ENCODE data around the gene SLK. TPM values are rescaled to one million over a fixed set of nuclear protein-coding genes. Genes with fewer than 3 reads are reported as not detected.

SLK gene
- total RNA-seq, 1 donor from 2014 or later: 30.3 TPM

DNA sequence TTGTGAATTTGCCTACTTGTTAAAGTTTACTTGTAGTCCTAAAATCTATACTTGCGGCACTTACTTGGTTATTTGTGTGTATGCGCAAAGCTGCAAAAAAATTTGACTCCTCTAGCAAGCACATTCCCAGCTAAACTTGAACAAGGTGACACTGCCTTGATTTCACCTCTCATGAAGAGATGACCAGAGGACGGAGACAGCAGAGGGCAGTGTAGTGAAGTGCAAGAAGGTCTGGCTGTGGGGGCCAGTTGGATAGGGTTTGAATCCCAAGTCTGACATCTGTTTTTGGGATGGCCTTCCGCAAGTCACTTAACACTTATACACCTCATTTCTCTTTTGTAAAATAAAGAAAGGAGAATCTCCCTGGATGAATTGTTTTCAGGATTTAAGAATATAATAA, 15.7 kb downstream of the SLK start:
- Histone ChIP-seq H3K4me1 (ENCODE audit: control insufficient read depth in 3 of 3, insufficient read depth in 3 of 3, low read length in 3 of 3) (peaks cover 4 to 16% (median 5%) of the 10 kb centered on the region in 3 donors), H3K27ac (ENCODE audit: low read depth, low read length) (no peak overlapping the region), H3K4me3 (ENCODE audit: low read length in 3 of 3) (no peak overlapping the region), H3K9ac (ENCODE audit: low read depth in 1 of 3, low read length in 3 of 3) (no peak overlapping the region), H3K36me3 (ENCODE audit: control insufficient read depth in 3 of 3, insufficient read depth in 3 of 3, low read length in 3 of 3) (no peaks in the 10 kb centered on the region), H3K27me3 (ENCODE audit: control insufficient read depth in 3 of 3, insufficient read depth in 3 of 3, low read length in 3 of 3) (no peaks in the 10 kb centered on the region), H3K9me3 (ENCODE audit: control insufficient read depth in 3 of 3, low read length in 3 of 3) (no peaks in the 10 kb centered on the region)

DNA sequence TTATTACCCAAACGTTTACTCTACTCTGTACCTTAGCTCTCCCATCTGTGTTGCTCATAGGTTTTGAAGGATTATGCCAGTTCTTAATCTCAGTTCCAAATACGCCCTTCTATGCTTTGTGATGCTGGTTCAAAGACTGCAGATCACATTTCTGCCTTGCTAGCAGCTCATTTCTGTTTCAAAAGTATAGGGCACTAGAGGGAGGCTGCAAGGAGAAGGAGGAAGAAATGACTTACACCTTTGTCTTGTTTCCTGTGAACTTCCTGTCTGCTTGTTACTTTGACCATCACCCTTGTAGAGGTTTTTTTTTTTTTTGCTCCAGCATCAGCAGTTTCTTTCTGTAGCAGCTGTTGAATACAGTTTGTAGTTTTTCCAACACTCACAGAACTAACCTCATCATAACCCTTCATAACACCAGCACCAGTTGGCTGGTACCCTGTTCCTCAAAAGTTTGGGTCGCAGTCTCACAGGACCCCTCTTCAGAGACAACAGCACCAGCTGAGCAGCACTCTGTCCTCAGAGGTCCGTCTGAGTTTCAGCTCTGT, 16.5 kb downstream of the SLK start:
- H3K9ac ChIP-seq (ENCODE audit: low read depth in 1 of 3, low read length in 3 of 3): no peak overlapping the region
- H3K9me3 ChIP-seq (ENCODE audit: control insufficient read depth in 3 of 3, low read length in 3 of 3): no peaks in the 10 kb centered on the region
- H3K4me1 ChIP-seq (ENCODE audit: control insufficient read depth in 3 of 3, insufficient read depth in 3 of 3, low read length in 3 of 3): peaks cover 4 to 21% (median 5%) of the 10 kb centered on the region in 3 donors
- H3K36me3 ChIP-seq (ENCODE audit: control insufficient read depth in 3 of 3, insufficient read depth in 3 of 3, low read length in 3 of 3): no peaks in the 10 kb centered on the region
- no peaks in the 10 kb centered on the region for H3K27me3 ChIP-seq (ENCODE audit: control insufficient read depth in 3 of 3, insufficient read depth in 3 of 3, low read length in 3 of 3)
- no peak overlapping the region for H3K27ac ChIP-seq (ENCODE audit: low read depth, low read length)
- H3K4me3 ChIP-seq (ENCODE audit: low read length in 3 of 3): no peak overlapping the region

DNA sequence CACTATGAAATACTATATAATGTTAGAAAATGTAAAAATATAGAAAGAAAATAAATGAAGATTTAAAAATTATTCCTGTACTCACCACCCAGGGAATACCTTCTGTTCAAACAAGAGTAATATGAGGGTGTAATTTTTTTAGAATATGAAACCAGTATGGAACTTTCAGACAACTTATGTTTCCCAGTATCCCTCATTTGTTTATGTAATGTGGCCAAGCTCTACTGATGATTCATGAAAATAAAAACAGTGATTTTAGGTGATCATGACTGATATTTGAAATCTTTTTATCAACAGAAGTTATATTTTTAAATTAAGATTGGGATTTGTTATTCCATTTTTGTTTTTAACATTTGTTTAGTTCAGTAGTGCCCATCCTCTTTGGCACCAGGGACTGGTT, 18.8 kb downstream of the SLK start:
- Histone ChIP-seq H3K4me3 (ENCODE audit: low read length in 3 of 3) (no peak overlapping the region), H3K27ac (ENCODE audit: low read depth, low read length) (no peak overlapping the region), H3K27me3 (ENCODE audit: control insufficient read depth in 3 of 3, insufficient read depth in 3 of 3, low read length in 3 of 3) (no peaks in the 10 kb centered on the region), H3K36me3 (ENCODE audit: control insufficient read depth in 3 of 3, insufficient read depth in 3 of 3, low read length in 3 of 3) (no peaks in the 10 kb centered on the region), H3K4me1 (ENCODE audit: control insufficient read depth in 3 of 3, insufficient read depth in 3 of 3, low read length in 3 of 3) (peaks cover 4 to 15% (median 5%) of the 10 kb centered on the region in 3 donors), H3K9ac (ENCODE audit: low read depth in 1 of 3, low read length in 3 of 3) (no peak overlapping the region), H3K9me3 (ENCODE audit: control insufficient read depth in 3 of 3, low read length in 3 of 3) (no peaks in the 10 kb centered on the region)

DNA sequence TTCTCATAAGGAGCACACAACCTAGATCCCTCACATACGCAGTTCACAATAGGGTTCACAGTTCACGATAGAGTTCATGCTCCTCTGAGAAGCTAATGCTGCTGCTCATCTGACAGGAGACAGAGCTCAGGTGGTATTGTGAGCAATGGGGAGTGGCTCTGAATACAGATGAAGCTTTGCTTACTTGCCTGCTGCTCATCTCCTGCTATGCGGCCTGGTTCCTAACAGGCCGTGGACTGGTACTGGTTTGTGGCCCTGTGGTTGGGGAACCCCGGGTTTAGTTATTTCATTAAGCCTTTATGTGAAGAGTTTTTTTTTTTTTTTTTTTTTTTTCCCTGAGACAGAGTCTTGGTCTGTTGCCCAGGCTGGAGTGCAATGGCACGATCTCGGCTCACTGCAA, 19.4 kb downstream of the SLK start:
- no peak overlapping the region for H3K9ac ChIP-seq (ENCODE audit: low read depth in 1 of 3, low read length in 3 of 3)
- H3K9me3 ChIP-seq (ENCODE audit: control insufficient read depth in 3 of 3, low read length in 3 of 3): no peaks in the 10 kb centered on the region
- no peaks in the 10 kb centered on the region for H3K27me3 ChIP-seq (ENCODE audit: control insufficient read depth in 3 of 3, insufficient read depth in 3 of 3, low read length in 3 of 3)
- H3K4me1 ChIP-seq (ENCODE audit: control insufficient read depth in 3 of 3, insufficient read depth in 3 of 3, low read length in 3 of 3): peaks cover 4 to 15% (median 5%) of the 10 kb centered on the region in 3 donors
- H3K36me3 ChIP-seq (ENCODE audit: control insufficient read depth in 3 of 3, insufficient read depth in 3 of 3, low read length in 3 of 3): no peaks in the 10 kb centered on the region
- H3K4me3 ChIP-seq (ENCODE audit: low read length in 3 of 3): no peak overlapping the region
- no peak overlapping the region for H3K27ac ChIP-seq (ENCODE audit: low read depth, low read length)

DNA sequence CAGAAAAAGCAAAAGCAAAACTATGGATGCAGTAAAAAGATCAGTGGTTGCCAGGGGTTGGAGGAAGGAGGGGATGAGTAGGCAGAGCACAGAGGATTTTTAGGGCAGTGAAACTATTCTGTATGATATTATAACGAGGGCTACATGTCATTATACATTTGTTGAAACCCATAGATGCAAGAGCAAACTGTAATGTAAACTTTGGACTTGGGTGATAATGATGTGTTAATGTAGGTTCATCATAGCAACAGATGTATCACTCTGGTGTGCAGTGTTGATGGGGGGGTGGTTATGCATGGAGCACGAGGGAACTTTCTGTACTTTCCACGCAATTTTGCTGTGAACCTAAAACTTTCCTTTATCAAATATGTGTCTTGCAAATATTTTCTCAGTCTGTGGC, 23.2 kb downstream of the SLK start:
- Histone ChIP-seq H3K27me3 (ENCODE audit: control insufficient read depth in 3 of 3, insufficient read depth in 3 of 3, low read length in 3 of 3) (no peaks in the 10 kb centered on the region), H3K9ac (ENCODE audit: low read depth in 1 of 3, low read length in 3 of 3) (no peak overlapping the region), H3K4me3 (ENCODE audit: low read length in 3 of 3) (no peak overlapping the region), H3K4me1 (ENCODE audit: control insufficient read depth in 3 of 3, insufficient read depth in 3 of 3, low read length in 3 of 3) (peaks cover 0 to 5% (median 0%) of the 10 kb centered on the region in 3 donors), H3K36me3 (ENCODE audit: control insufficient read depth in 3 of 3, insufficient read depth in 3 of 3, low read length in 3 of 3) (peaks cover 0 to 2% (median 0%) of the 10 kb centered on the region in 3 donors), H3K27ac (ENCODE audit: low read depth, low read length) (no peak overlapping the region), H3K9me3 (ENCODE audit: control insufficient read depth in 3 of 3, low read length in 3 of 3) (no peaks in the 10 kb centered on the region)

DNA sequence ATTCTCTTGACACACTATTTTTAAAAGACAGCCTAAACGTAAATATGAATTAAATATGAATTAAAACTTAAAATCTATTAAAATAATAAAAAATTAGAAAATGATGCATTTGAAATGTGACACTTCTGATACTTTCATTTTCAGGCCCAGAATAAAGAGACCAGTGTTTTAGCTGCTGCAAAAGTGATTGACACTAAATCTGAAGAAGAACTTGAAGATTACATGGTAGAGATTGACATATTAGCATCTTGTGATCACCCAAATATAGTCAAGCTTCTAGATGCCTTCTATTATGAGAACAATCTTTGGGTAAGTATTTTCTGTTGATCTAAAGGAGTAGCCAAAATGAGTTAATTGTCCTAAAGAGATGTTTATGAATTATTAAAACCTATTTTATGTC, 23.6 kb downstream of the SLK start:
- H3K27ac ChIP-seq (ENCODE audit: low read depth, low read length): no peak overlapping the region
- no peaks in the 10 kb centered on the region for H3K9me3 ChIP-seq (ENCODE audit: control insufficient read depth in 3 of 3, low read length in 3 of 3)
- no peaks in the 10 kb centered on the region for H3K27me3 ChIP-seq (ENCODE audit: control insufficient read depth in 3 of 3, insufficient read depth in 3 of 3, low read length in 3 of 3)
- no peak overlapping the region for H3K4me3 ChIP-seq (ENCODE audit: low read length in 3 of 3)
- no peak overlapping the region for H3K9ac ChIP-seq (ENCODE audit: low read depth in 1 of 3, low read length in 3 of 3)
- peaks cover 0 to 5% (median 0%) of the 10 kb centered on the region in 3 donors for H3K4me1 ChIP-seq (ENCODE audit: control insufficient read depth in 3 of 3, insufficient read depth in 3 of 3, low read length in 3 of 3)
- peaks cover 0 to 2% (median 0%) of the 10 kb centered on the region in 3 donors for H3K36me3 ChIP-seq (ENCODE audit: control insufficient read depth in 3 of 3, insufficient read depth in 3 of 3, low read length in 3 of 3)

DNA sequence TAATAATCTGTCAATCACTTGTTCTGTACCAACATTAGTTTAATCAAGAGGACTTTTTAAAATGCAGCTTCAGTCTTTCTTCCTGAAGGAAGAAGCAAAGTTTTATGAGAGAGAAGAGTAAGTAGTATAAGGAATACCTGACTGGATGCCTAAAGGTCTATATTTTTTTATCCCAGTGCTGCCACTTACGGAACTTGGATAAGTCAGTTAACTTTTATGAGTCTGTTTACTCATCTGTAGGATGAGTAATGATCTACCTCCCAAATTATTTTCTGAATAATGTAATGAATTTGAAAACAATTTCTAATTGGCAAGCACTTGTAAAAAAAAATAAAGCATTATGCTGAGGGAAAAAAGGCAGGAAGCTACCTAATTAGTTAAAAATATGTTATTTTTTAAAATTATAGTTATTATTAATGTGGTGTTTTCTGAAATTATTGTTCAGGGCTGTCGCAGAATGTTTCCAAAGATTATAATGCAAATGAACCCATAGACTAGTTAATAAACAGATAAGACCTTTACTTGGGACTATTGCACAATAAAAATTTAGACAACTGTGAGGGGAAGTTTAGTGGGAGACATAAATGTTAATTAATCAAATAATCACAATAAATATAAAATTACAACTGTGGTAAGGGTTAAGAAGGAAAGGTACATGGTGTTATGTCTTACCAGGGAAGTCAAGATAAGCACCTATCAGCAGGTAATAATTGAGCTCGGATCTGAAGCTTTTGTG, 24.6 kb downstream of the SLK start:
- H3K4me1 ChIP-seq (ENCODE audit: control insufficient read depth in 3 of 3, insufficient read depth in 3 of 3, low read length in 3 of 3): peaks cover 0 to 5% (median 0%) of the 10 kb centered on the region in 3 donors
- peaks cover 0 to 2% (median 0%) of the 10 kb centered on the region in 3 donors for H3K36me3 ChIP-seq (ENCODE audit: control insufficient read depth in 3 of 3, insufficient read depth in 3 of 3, low read length in 3 of 3)
- H3K4me3 ChIP-seq (ENCODE audit: low read length in 3 of 3): no peak overlapping the region

DNA sequence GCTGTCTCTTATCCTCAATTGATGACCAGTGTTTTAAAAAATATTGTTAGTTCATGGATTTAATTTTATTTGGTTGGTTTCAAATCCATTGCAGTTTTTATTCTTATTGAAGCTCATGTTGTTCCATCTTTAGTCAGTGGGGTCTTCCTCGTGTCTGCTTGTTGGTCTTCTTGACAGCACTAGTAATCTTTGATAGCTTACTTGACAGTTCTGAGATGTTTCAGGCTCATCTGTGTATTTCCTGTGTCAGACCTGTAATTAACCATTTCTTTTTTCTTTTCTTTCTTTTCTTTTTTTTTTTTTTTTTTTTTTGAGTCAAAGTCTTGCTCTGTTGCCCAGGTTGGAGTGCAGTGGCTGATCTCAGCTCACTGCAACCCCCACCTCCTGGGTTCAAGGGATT, 28.2 kb downstream of the SLK start:
- no peak overlapping the region for H3K27ac ChIP-seq (ENCODE audit: low read depth, low read length)
- no peaks in the 10 kb centered on the region for H3K9me3 ChIP-seq (ENCODE audit: control insufficient read depth in 3 of 3, low read length in 3 of 3)
- H3K4me1 ChIP-seq (ENCODE audit: control insufficient read depth in 3 of 3, insufficient read depth in 3 of 3, low read length in 3 of 3): no peaks in the 10 kb centered on the region
- H3K36me3 ChIP-seq (ENCODE audit: control insufficient read depth in 3 of 3, insufficient read depth in 3 of 3, low read length in 3 of 3): peaks cover 2 to 13% (median 8%) of the 10 kb centered on the region in 3 donors
- no peak overlapping the region for H3K4me3 ChIP-seq (ENCODE audit: low read length in 3 of 3)
- no peak overlapping the region for H3K9ac ChIP-seq (ENCODE audit: low read depth in 1 of 3, low read length in 3 of 3)
- H3K27me3 ChIP-seq (ENCODE audit: control insufficient read depth in 3 of 3, insufficient read depth in 3 of 3, low read length in 3 of 3): no peaks in the 10 kb centered on the region

More for the DNA sequence above, 24.6 kb downstream of the SLK start:
- Histone ChIP-seq H3K9ac (ENCODE audit: low read depth in 1 of 3, low read length in 3 of 3) (no peak overlapping the region), H3K27me3 (ENCODE audit: control insufficient read depth in 3 of 3, insufficient read depth in 3 of 3, low read length in 3 of 3) (no peaks in the 10 kb centered on the region), H3K9me3 (ENCODE audit: control insufficient read depth in 3 of 3, low read length in 3 of 3) (no peaks in the 10 kb centered on the region), H3K27ac (ENCODE audit: low read depth, low read length) (no peak overlapping the region)

DNA sequence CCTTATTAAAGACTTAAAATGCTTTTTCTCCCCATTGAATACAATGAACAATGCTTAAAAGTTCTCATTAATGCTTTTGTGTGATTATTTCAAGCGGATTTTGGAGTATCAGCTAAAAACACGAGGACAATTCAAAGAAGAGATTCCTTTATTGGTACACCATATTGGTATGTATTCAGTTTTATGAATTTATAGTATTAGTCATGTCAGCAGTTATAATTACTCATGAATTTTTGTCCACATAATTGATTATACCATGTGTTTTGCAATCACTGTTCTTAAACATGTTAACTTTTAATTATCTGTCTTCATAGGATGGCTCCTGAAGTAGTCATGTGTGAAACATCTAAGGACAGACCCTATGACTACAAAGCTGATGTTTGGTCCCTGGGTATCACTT, 31.9 kb downstream of the SLK start:
- Histone ChIP-seq H3K27me3 (ENCODE audit: control insufficient read depth in 3 of 3, insufficient read depth in 3 of 3, low read length in 3 of 3) (no peaks in the 10 kb centered on the region), H3K36me3 (ENCODE audit: control insufficient read depth in 3 of 3, insufficient read depth in 3 of 3, low read length in 3 of 3) (peaks cover 14 to 35% (median 34%) of the 10 kb centered on the region in 3 donors)

DNA sequence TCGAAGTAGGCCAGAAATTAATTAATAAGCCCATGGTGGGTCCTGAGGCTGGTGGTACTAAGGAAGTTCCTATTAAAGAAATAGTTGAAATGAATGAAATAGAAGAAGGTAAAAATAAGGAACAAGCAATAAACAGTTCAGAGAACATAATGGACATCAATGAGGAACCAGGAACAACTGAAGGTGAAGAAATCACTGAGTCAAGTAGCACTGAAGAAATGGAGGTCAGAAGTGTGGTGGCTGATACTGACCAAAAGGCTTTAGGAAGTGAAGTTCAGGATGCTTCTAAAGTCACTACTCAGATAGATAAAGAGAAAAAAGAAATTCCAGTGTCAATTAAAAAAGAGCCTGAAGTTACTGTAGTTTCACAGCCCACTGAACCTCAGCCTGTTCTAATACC, 36.0 kb downstream of the SLK start:
- Histone ChIP-seq H3K4me3 (ENCODE audit: low read length in 3 of 3) (no peak overlapping the region), H3K27ac (ENCODE audit: low read depth, low read length) (no peak overlapping the region), H3K4me1 (ENCODE audit: control insufficient read depth in 3 of 3, insufficient read depth in 3 of 3, low read length in 3 of 3) (no peaks in the 10 kb centered on the region), H3K9ac (ENCODE audit: low read depth in 1 of 3, low read length in 3 of 3) (no peak overlapping the region), H3K9me3 (ENCODE audit: control insufficient read depth in 3 of 3, low read length in 3 of 3) (no peaks in the 10 kb centered on the region), H3K36me3 (ENCODE audit: control insufficient read depth in 3 of 3, insufficient read depth in 3 of 3, low read length in 3 of 3) (peaks cover 17 to 53% (median 35%) of the 10 kb centered on the region in 3 donors), H3K27me3 (ENCODE audit: control insufficient read depth in 3 of 3, insufficient read depth in 3 of 3, low read length in 3 of 3) (no peaks in the 10 kb centered on the region)

More for the DNA sequence above, 31.9 kb downstream of the SLK start:
- Histone ChIP-seq H3K9me3 (ENCODE audit: control insufficient read depth in 3 of 3, low read length in 3 of 3) (no peaks in the 10 kb centered on the region), H3K4me1 (ENCODE audit: control insufficient read depth in 3 of 3, insufficient read depth in 3 of 3, low read length in 3 of 3) (no peaks in the 10 kb centered on the region), H3K4me3 (ENCODE audit: low read length in 3 of 3) (no peak overlapping the region), H3K9ac (ENCODE audit: low read depth in 1 of 3, low read length in 3 of 3) (no peak overlapping the region), H3K27ac (ENCODE audit: low read depth, low read length) (no peak overlapping the region)
